GM21619 (cell line): ENCODE results near the gene ANKH.

Source experiments
- ATAC-seq: cut with Tn5 transposase; IDR thresholded peaks from one replicate; pipeline ENCODE4 v1.9.1; 2021; ENCODE audit not compliant: unreplicated experiment

Gene ANKH

DNA sequence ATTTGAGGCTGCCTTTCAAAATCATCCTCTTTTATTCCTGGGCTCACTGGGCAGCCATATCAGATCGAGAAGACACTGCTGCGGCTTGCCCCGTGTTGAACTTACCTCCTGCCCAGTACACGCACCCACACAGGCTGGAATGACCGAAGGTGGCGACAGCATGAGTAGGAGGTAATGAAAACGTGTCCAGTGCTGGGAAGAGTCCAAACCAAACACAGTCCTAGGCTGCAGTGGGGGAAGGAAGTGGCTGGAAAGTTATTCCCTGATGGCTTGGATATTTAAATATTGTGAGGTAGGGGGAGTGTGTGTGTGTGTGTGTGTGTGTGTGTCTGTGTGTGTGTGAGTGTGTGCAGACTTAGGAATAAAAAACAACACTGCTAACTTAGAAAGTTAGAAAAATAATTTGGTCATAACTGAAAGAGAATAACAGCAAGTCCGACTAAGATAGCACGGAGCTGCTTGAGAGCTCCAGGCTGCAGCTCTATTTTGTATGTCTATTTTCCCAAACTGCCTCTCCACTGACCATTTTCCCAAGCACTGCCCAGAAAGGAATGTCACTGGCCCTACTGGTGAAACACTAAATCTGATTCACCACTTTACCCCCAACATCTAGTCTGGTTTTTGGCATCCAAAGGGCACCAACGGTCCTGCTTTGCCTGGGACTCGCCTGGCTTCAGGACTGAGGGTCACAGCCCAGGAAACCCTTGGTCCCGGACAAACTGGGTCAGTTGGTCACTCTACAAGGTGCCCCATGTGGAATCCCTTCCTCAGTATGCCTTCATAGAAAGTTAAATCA lies 41.2 kb downstream of the ANKH start:
- ATAC-seq = no peak

DNA sequence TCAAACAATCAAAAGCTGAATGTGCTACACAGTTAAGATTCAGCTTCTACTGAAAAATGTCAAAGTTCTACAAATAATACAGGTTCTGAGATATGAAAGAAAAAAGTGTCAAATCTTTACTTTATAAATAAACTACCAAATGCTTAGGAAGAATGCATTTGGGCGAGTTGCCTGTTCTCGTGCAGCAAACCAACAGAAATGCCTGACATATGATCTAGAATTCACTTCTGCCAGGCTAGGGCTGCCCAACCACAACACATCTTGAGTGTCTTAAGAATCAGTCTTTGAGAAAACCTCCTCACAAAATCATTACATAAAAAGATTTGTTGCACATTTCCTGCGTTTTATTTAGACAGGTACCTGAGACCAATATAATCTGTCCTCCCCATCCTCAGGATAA lies 42.2 kb downstream of the ANKH start:
- no peak for ATAC-seq

DNA sequence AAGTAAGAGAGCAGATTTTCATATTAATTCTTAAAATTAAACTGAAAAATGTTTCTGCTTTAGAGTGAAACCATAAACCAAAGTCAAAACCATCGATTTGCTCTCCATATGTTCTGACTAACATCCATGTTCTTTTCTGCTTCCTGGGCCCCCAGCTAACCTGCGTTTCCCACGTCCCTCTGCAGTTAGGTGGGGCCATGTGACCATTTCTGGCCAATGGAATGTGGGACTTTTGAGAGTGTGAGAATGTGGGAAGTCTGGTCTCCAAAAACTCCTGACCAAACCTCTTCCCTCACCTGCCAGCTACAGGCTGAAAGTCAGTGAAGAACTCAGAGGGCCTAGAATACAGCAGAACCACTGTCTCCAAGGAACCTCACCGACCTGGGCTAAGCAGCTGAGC lies 44.9 kb downstream of the ANKH start:
- ATAC-seq = no peak

GRCh38 chr5:14825977-14826376 lies 45.6 kb downstream of the ANKH start:
- no peak for ATAC-seq

DNA sequence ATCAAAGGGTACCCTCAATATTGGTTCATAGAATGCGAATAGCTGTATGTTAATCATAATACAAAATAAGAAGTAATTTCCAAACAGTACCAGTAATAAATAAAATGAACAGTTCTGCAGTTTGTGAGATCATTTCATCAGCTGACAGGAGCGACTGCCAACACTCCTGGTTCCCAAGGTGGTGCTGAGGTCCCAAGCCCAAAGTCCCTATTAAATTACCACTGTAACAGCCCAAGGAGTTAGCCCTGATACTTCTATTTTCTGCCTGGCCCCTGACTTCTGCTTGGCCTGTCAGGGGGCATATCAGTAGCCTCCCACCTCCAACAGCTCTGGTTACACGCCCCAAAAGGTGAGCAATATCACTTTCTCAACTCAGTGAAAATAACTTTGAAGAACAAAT lies 47.1 kb downstream of the ANKH start:
- ATAC-seq = no peak

DNA sequence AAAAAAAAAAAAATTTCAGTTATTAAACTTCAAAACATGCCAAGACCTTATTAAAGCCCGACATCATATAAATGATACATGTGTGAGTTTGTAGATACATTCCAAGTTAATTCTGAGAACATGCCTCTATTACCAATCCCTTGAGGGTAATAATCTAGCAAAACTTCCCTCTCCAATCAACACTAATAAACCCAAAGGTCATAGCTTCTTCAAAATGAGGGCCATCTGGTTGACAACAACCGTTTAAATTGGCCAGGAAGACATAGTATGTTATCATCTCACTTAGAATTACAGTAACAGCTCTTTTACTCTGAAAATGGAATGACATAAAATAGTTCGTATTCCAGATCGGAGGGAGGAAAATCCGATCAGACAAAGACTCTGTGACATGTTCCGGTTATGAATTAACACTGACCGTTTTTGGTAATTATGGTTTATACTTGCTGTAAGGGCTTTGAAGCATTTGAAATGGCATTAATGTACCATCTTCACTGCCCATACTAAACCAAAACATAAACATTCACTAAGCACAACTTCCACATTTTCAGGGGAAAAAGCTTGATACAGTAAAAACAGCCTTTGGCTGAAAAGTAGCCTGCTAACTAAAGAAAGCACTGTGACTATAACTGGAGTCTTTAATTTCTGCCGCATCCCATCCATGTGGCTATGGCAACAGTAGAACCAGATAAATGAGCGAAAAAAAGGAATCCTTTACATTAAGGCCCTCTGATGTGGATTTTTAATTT lies 50.3 kb downstream of the ANKH start:
- no peak for ATAC-seq

GRCh38 chr5:14818931-14819790 lies 52.4 kb downstream of the ANKH start:
- ATAC-seq = peak; percentile 36

GRCh38 chr5:14817762-14818136 lies 53.8 kb downstream of the ANKH start:
- ATAC-seq = peak; percentile 63

GRCh38 chr5:14816999-14817761 lies 54.4 kb downstream of the ANKH start:
- ATAC-seq = peak; percentile 64

GRCh38 chr5:14816374-14816998 lies 55.1 kb downstream of the ANKH start:
- ATAC-seq = no peak

- no peak for ATAC-seq
Observed at GRCh38 chr5:14813747-14814146, 57.8 kb downstream of the ANKH start.

GRCh38 chr5:14812166-14812565 lies 59.4 kb downstream of the ANKH start:
- ATAC-seq = no peak

- ATAC-seq = no peak
Observed at GRCh38 chr5:14810928-14811572, 60.5 kb downstream of the ANKH start.

DNA sequence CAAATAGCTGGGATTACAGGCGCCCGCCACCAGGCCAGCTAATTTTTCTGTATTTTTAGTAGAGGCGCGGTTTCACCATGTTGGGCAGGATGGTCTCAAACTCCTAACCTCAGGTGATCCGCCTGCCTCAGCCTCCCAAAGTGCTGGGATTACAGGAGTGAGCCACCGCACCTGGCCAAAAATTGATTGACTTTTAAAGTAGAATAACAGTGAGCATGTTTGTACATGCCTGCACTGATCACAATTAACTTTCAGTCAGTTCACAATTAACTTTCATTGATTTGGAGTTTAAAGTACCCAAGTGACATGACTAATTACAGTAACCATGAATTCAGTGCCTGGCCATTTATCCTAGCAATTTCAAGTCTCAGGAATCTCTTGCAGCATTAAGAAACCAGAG lies 61.3 kb downstream of the ANKH start:
- no peak for ATAC-seq

GRCh38 chr5:14809369-14810155 lies 62.0 kb downstream of the ANKH start:
- ATAC-seq = peak; percentile 98

GRCh38 chr5:14807471-14807870 lies 64.1 kb downstream of the ANKH start:
- ATAC-seq = no peak

DNA sequence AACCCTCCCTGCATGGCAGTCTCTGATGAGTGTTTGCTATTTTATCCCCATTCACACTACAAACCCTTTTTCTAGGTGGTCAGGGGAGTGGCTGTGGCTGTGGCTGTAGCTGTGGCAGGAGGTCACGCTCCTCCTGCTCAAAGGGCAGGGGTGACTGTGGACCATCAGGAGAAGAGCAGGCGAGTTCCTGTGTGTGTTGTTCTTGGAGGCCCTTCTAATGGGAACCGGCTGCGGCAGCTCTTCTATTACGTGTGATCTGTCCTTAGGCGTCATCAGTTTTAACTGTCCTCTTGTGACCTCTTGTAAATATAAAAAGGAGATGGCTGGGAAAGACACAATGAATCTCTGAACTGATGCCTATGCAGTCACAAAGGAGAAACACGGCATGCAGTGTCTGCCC lies 65.1 kb downstream of the ANKH start:
- no peak for ATAC-seq

GRCh38 chr5:14802541-14802940 lies 69.0 kb downstream of the ANKH start:
- no peak for ATAC-seq

- no peak for ATAC-seq
Observed at GRCh38 chr5:14801792-14802191, 69.8 kb downstream of the ANKH start.
